ENCODE measurements around the gene NCKAP5. TPM values are rescaled to one million over a fixed set of nuclear protein-coding genes. Genes with fewer than 3 reads are reported as not detected.

The NCKAP5 gene
- total and polyA plus RNA-seq, 11 donors, result 0.51 to 10.5 (median 5.2) TPM

GRCh38 chr2:133169274-133169912 lies 398.9 kb downstream of the NCKAP5 start:
- intact Hi-C loops (cut with DNase I), result loop anchor here in 4 of 10 donors (5.0 to 10.0 kb wide), 4 partner anchors 505 to 625 kb away; no protein-coding TSS in a partner anchor
- TF ChIP-seq POLR2A (IDR thresholded peaks at IDR 0.05) (no peak), CTCF (IDR thresholded peaks at IDR 0.05) (no peak)
- Histone ChIP-seq H3K36me3 (no peaks in the 10 kb centered on the region), H3K4me3 (no peak overlapping the region), H3K9me3 (no peaks in the 10 kb centered on the region), H3K27me3 (no peaks in the 10 kb centered on the region), H3K4me1 (no peaks in the 10 kb centered on the region), H3K27ac (no peak overlapping the region)
- DNase-seq, result no peak
- no peak for ATAC-seq
- WGBS, 4 donors, result 75 to 87% (median 77%) methylated on average over 10 of the region's 10 CpGs

GRCh38 chr2:133167990-133168389 lies 400.3 kb downstream of the NCKAP5 start:
- Histone ChIP-seq H3K27me3 (no peaks in the 10 kb centered on the region), H3K4me3 (no peak overlapping the region), H3K4me1 (no peaks in the 10 kb centered on the region), H3K27ac (no peak overlapping the region), H3K36me3 (no peaks in the 10 kb centered on the region), H3K9me3 (no peaks in the 10 kb centered on the region)
- ATAC-seq, result no peak
- TF ChIP-seq CTCF (IDR thresholded peaks at IDR 0.05), result no peak
- no peak for TF ChIP-seq POLR2A (IDR thresholded peaks at IDR 0.05)
- DNase-seq, result no peak
- 88 to 92% (median 90%) methylated on average over 3 of the region's 3 CpGs for WGBS, 4 donors
- intact Hi-C loops (cut with DNase I), result loop anchor here in 4 of 10 donors (5.0 to 10.0 kb wide), 4 partner anchors 503 to 623 kb away; no protein-coding TSS in a partner anchor

GRCh38 chr2:133167223-133167622 lies 401.0 kb downstream of the NCKAP5 start:
- Histone ChIP-seq H3K27me3 (no peaks in the 10 kb centered on the region), H3K36me3 (no peaks in the 10 kb centered on the region), H3K4me1 (no peaks in the 10 kb centered on the region), H3K27ac (no peak overlapping the region), H3K4me3 (no peak overlapping the region), H3K9me3 (no peaks in the 10 kb centered on the region)
- WGBS, 4 donors, result 81 to 95% (median 85%) methylated on average over 3 of the region's 3 CpGs
- TF ChIP-seq POLR2A (IDR thresholded peaks at IDR 0.05) (no peak), CTCF (IDR thresholded peaks at IDR 0.05) (no peak)
- ATAC-seq, result no peak
- intact Hi-C loops (cut with DNase I), result loop anchor here in 4 of 10 donors (5.0 to 10.0 kb wide), 4 partner anchors 502 to 622 kb away; no protein-coding TSS in a partner anchor
- DNase-seq, result no peak

GRCh38 chr2:133166031-133166430 lies 402.2 kb downstream of the NCKAP5 start:
- no peak overlapping the region for H3K27ac ChIP-seq
- intact Hi-C loops (cut with DNase I), result loop anchor here in 4 of 10 donors (5.0 to 10.0 kb wide), 4 partner anchors 501 to 621 kb away; no protein-coding TSS in a partner anchor
- H3K9me3 ChIP-seq, result no peaks in the 10 kb centered on the region
- no peak for DNase-seq
- no peaks in the 10 kb centered on the region for H3K36me3 ChIP-seq
- H3K4me1 ChIP-seq, result no peaks in the 10 kb centered on the region
- TF ChIP-seq POLR2A (IDR thresholded peaks at IDR 0.05), result no peak
- no peak for TF ChIP-seq CTCF (IDR thresholded peaks at IDR 0.05)
- no peaks in the 10 kb centered on the region for H3K27me3 ChIP-seq
- no peak overlapping the region for H3K4me3 ChIP-seq
- 65 to 80% (median 78%) methylated on average over 2 of the region's 2 CpGs for WGBS, 4 donors
- ATAC-seq, result no peak
